HCT116 (cell line): ENCODE data around the gene NMNAT3. TPM values are rescaled to one million over a fixed set of nuclear protein-coding genes. Genes with fewer than 3 reads are reported as not detected.
"Not testable (repeated sequence)": the region's sequence is repeated elsewhere in the genome, so short reads cannot be mapped to it uniquely, and the experiment has no call there.

Experiments
- ATAC-seq: fragments of 200-7000 bp; cut with Tn5 transposase; 2 replicates; pipeline ENCODE4 v1.9.1; 2020; ENCODE audit warnings: mild to moderate bottlenecking, moderate library complexity
- BruUV-seq: library from RNA; stranded (reverse); fragments of 400-500 nt; replicated peaks from 2 replicates; lab custom pipeline; 2021; lab: Mats Ljungman, UMichigan
- CTCF ChIA-PET: fragments of 300-600 bp; sonication (Branson Sonifier 250); formaldehyde crosslinking; loops from one replicate; lab custom pipeline; 2021; ENCODE audit warnings: antibody characterized with exemption; lab: Charles Lee
- POLR2A ChIA-PET: fragments of 300-600, 350-600 bp; sonication (Branson Sonifier 250); formaldehyde crosslinking; loops from one replicate; lab custom pipeline; 2021; ENCODE audit warnings: antibody characterized with exemption; lab: Charles Lee
- RAD21 ChIA-PET, 2 experiments: fragments of 300-600 bp; sonication (Branson Sonifier 250); formaldehyde crosslinking; loops; one replicate each; lab custom pipeline; 2023; ENCODE audit warnings: low total read pairs in 2 of 2; ENCODE audit not compliant: uncharacterized antibody in 2 of 2, unreplicated experiment in 2 of 2, low non-redundant PET in 1 of 2; lab: Charles Lee
- DNase-seq: peaks from one replicate; pipeline ENCODE4 v3.0.0-alpha.2; 2010; ENCODE audit warnings: low read depth, low spot score
- H2AFZ ChIP-seq: fragments of 200-600 bp; shearing (Covaris generic), sonication (generic); 2 replicates; pipeline ENCODE4 v1.6.1; 2017; ENCODE audit warnings: low read depth, mixed run types, mixed read lengths, antibody characterized with exemption, low read length; ENCODE audit not compliant: poor library complexity, severe bottlenecking
- H3K27ac ChIP-seq: 2 replicates; pipeline ENCODE4 v1.5.1; 2012; ENCODE audit warnings: low read depth, low read length
- H3K27me3 ChIP-seq: fragments of 200-600 bp; sonication (generic); 2 replicates; pipeline ENCODE4 v1.6.1; 2016; ENCODE audit warnings: mixed run types, low read length, mixed read lengths; ENCODE audit not compliant: insufficient read depth
- H3K36me3 ChIP-seq, 2 experiments: fragments of 200-500 bp in 1 of 2; fragments of 200-600 bp in 1 of 2; sonication (Bioruptor generic) in 1 of 2; sonication (generic) in 1 of 2; 2 replicates each; pipeline versions ENCODE4 v1.5.1 to v1.6.1; 2014 to 2016; ENCODE audit warnings: low read length in 2 of 2, inconsistent platforms in 1 of 2, mixed read lengths in 1 of 2, mixed run types in 1 of 2; ENCODE audit not compliant: insufficient read depth in 2 of 2, control insufficient read depth in 1 of 2
- H3K4me1 ChIP-seq, 2 experiments: fragments of 200-600 bp in 1 of 2; sonication (generic) in 1 of 2; 2 replicates each; pipeline versions ENCODE4 v1.5.1 to v1.6.1; 2012 to 2017; ENCODE audit warnings: low read length in 2 of 2, inconsistent platforms in 1 of 2, mild to moderate bottlenecking in 1 of 2, mixed read lengths in 1 of 2, mixed run types in 1 of 2, moderate library complexity in 1 of 2; ENCODE audit not compliant: insufficient read depth in 2 of 2, control insufficient read depth in 1 of 2
- H3K4me2 ChIP-seq: fragments of 200-600 bp; sonication (generic); 2 replicates; pipeline ENCODE4 v1.6.1; 2017; ENCODE audit warnings: mixed run types, low read length, mixed read lengths
- H3K4me3 ChIP-seq, 2 experiments: fragments of 200-600 bp in 1 of 2; sonication (generic) in 1 of 2; replicated peaks in 1 of 2; 2 replicates each; pipeline ENCODE4 v1.5.1; 2011 to 2016; ENCODE audit warnings: low read length in 2 of 2, control low read depth in 1 of 2, low read depth in 1 of 2, mild to moderate bottlenecking in 1 of 2, mixed read lengths in 1 of 2, mixed run types in 1 of 2
- H3K79me2 ChIP-seq: fragments of 200-600 bp; sonication (generic); 2 replicates; pipeline ENCODE4 v1.6.1; 2017; ENCODE audit warnings: mild to moderate bottlenecking, mixed run types, low read length, moderate library complexity, mixed read lengths; ENCODE audit not compliant: insufficient read depth
- H3K9ac ChIP-seq: fragments of 200-600 bp; sonication (generic); 2 replicates; pipeline ENCODE4 v1.6.1; 2016; ENCODE audit warnings: low read length, mixed read lengths
- H3K9me2 ChIP-seq: fragments of 200-600 bp; sonication (generic), shearing (Covaris generic); 2 replicates; pipeline ENCODE4 v1.6.1; 2017; ENCODE audit warnings: mixed run types, mild to moderate bottlenecking, moderate library complexity; ENCODE audit not compliant: insufficient read depth
- H3K9me3 ChIP-seq, 2 experiments: fragments of 200-500 bp in 1 of 2; fragments of 200-600 bp in 1 of 2; sonication (Bioruptor generic) in 1 of 2; sonication (generic) in 1 of 2; 2 replicates each; pipeline ENCODE4 v1.6.1; 2014 to 2017; ENCODE audit warnings: low read length in 2 of 2, mixed read lengths in 2 of 2, inconsistent platforms in 1 of 2, low read depth in 1 of 2, mild to moderate bottlenecking in 1 of 2, mixed run types in 1 of 2, moderate library complexity in 1 of 2; ENCODE audit not compliant: control insufficient read depth in 1 of 2, insufficient read depth in 1 of 2
- H4K20me1 ChIP-seq: fragments of 200-600 bp; sonication (generic), shearing (Covaris generic); 2 replicates; pipeline ENCODE4 v1.6.1; 2017; ENCODE audit warnings: mixed run types, mild to moderate bottlenecking, moderate library complexity; ENCODE audit not compliant: insufficient read depth
- CEBPB ChIP-seq: IDR thresholded peaks from 2 replicates; pipeline ENCODE4 v1.6.1; 2012; ENCODE audit warnings: low read depth
- CTCF ChIP-seq, 3 experiments: fragments of 200-600 bp in 1 of 3; sonication (generic) in 1 of 3; IDR thresholded peaks in 2 of 3; conservative IDR thresholded peaks in 1 of 3; 2 replicates each; pipeline ENCODE4 v1.5.1; 2012 to 2017; ENCODE audit warnings: low read depth in 2 of 3, low read length in 2 of 3, antibody characterized with exemption in 1 of 3, borderline replicate concordance in 1 of 3, control low read depth in 1 of 3, mild to moderate bottlenecking in 1 of 3, mixed read lengths in 1 of 3, mixed run types in 1 of 3, moderate library complexity in 1 of 3; ENCODE audit not compliant: insufficient read depth in 1 of 3
- EGR1 ChIP-seq: IDR thresholded peaks from 2 replicates; pipeline ENCODE4 v1.6.1; 2012; ENCODE audit warnings: low read depth
- ELF1 ChIP-seq: IDR thresholded peaks from 2 replicates; pipeline ENCODE4 v1.6.1; 2012; ENCODE audit warnings: low read depth, borderline replicate concordance
- EZH2phosphoT487 ChIP-seq: fragments of 200-600 bp; IDR thresholded peaks from 2 replicates; pipeline ENCODE4 v1.6.1; 2018; ENCODE audit warnings: antibody characterized with exemption, borderline replicate concordance
- FOSL1 ChIP-seq: IDR thresholded peaks from 2 replicates; pipeline ENCODE4 v1.6.1; 2012; ENCODE audit warnings: low read depth
- MAX ChIP-seq: IDR thresholded peaks from 2 replicates; pipeline ENCODE4 v1.6.1; 2012
- POLR2AphosphoS5 ChIP-seq: IDR thresholded peaks from 2 replicates; pipeline ENCODE4 v1.6.1; 2011; ENCODE audit warnings: mild to moderate bottlenecking, low read depth, low read length, moderate library complexity
- RAD21 ChIP-seq: IDR thresholded peaks from 2 replicates; pipeline ENCODE4 v1.6.1; 2012; ENCODE audit warnings: low read depth, mild to moderate bottlenecking
- SP1 ChIP-seq: IDR thresholded peaks from 2 replicates; pipeline ENCODE4 v1.6.1; 2012; ENCODE audit warnings: low read depth
- SRF ChIP-seq: IDR thresholded peaks from 2 replicates; pipeline ENCODE4 v1.6.1; 2012; ENCODE audit warnings: low read depth
- YY1 ChIP-seq: IDR thresholded peaks from 2 replicates; pipeline ENCODE4 v1.6.1; 2011; ENCODE audit warnings: low read length, low read depth, moderate library complexity, mild to moderate bottlenecking; ENCODE audit not compliant: insufficient replicate concordance; ENCODE audit errors: extremely low read depth
- ZBTB33 ChIP-seq: IDR thresholded peaks from 2 replicates; pipeline ENCODE4 v1.6.1; 2011; ENCODE audit warnings: mild to moderate bottlenecking, low read length, moderate library complexity; ENCODE audit not compliant: insufficient replicate concordance; ENCODE audit errors: extremely low read depth
- intact Hi-C: fragments of 100-400 bp; cut with micrococcal nuclease; formaldehyde crosslinking; loops from 2 replicates; pipeline ENCODE4 v1.10.0; 2022
- total RNA-seq: library from RNA; stranded (reverse); gene quantifications from one replicate; pipeline ENCODE4 v1.2.1, GENCODE V29; 2021; ENCODE audit not compliant: unreplicated experiment

NMNAT3 gene
- total RNA-seq, 1 experiment from 2014 or later = 5.7 TPM

- TF ChIP-seq ZBTB33 = no peak
- no peak for TF ChIP-seq FOSL1
- TF ChIP-seq, all 23 proteins: peak for 0
Measured at GRCh38 chr3:139597947-139598346, 79.8 kb downstream of the NMNAT3 start (continued).

GRCh38 chr3:139591186-139591585 is 86.6 kb downstream of the NMNAT3 start:
- H3K4me3 ChIP-seq, BruUV-seq, H3K9ac ChIP-seq, H2AFZ ChIP-seq, H3K4me2 ChIP-seq, CTCF ChIA-PET, H3K27me3 ChIP-seq, H3K36me3 ChIP-seq, H3K9me2 ChIP-seq, H3K79me2 ChIP-seq, intact Hi-C loops, H3K4me1 ChIP-seq, DNase-seq, H3K27ac ChIP-seq, POLR2A ChIA-PET, H4K20me1 ChIP-seq, ATAC-seq, H3K9me3 ChIP-seq, RAD21 ChIA-PET: not testable (repeated sequence)

- Histone ChIP-seq H3K4me3 (no peak overlapping the region), H2AFZ (no peak overlapping the region), H3K9me2 (no peaks in the 10 kb centered on the region), H3K4me1 (no peaks in the 10 kb centered on the region), H3K79me2 (no peaks in the 10 kb centered on the region), H3K9me3 (no peaks in the 10 kb centered on the region), H3K27ac (no peak overlapping the region), H3K27me3 (no peaks in the 10 kb centered on the region), H3K4me2 (no peak overlapping the region), H4K20me1 (no peaks in the 10 kb centered on the region), H3K36me3 (no peaks in the 10 kb centered on the region), H3K9ac (no peak overlapping the region)
- ChIA-PET POLR2A (no interaction called here), RAD21 (no interaction called here), CTCF (interaction anchor here (0.8 kb wide), 1 partner anchor 465 kb away, joined by 3 read pairs; no protein-coding TSS in a partner anchor)
- peak; percentile 6 for DNase-seq
- no TSS peak for BruUV-seq
- peak; percentile 78 for ATAC-seq
- intact Hi-C loops = loop anchor here (10.0 kb wide), 1 partner anchor 466 kb away; no protein-coding TSS in a partner anchor
- TF ChIP-seq EGR1 (no peak), ELF1 (no peak), POLR2AphosphoS5 (no peak), MAX (no peak), YY1 (no peak), SP1 (no peak), SRF (no peak), EZH2phosphoT487 (no peak), RAD21 (peak; percentile 57), CTCF (IDR thresholded peaks at IDR 0.05 in 2 of 3, conservative IDR thresholded peaks at IDR 0.05 in 1 of 3; ENCODE audit: borderline replicate concordance in 1 of 3, insufficient read depth in 1 of 3, low read depth in 2 of 3, low read length in 2 of 3) (peak; percentile 20 to 35 (median 26); a peak in 2 of 6 replicates), CEBPB (no peak)
Measured at GRCh38 chr3:139588450-139588849, 89.3 kb downstream of the NMNAT3 start.
